GM19395 (cell line): ENCODE measurements around the gene FBXW10B.
"Not testable (repeated sequence)": the region's sequence is repeated elsewhere in the genome, so short reads cannot be mapped to it uniquely, and the experiment has no call there.

Experiments used
- ATAC-seq: cut with Tn5 transposase; IDR thresholded peaks from one replicate; pipeline ENCODE4 v1.9.1; 2021; ENCODE audit warnings: mild to moderate bottlenecking, moderate library complexity; ENCODE audit not compliant: unreplicated experiment

Gene FBXW10B, protein sequence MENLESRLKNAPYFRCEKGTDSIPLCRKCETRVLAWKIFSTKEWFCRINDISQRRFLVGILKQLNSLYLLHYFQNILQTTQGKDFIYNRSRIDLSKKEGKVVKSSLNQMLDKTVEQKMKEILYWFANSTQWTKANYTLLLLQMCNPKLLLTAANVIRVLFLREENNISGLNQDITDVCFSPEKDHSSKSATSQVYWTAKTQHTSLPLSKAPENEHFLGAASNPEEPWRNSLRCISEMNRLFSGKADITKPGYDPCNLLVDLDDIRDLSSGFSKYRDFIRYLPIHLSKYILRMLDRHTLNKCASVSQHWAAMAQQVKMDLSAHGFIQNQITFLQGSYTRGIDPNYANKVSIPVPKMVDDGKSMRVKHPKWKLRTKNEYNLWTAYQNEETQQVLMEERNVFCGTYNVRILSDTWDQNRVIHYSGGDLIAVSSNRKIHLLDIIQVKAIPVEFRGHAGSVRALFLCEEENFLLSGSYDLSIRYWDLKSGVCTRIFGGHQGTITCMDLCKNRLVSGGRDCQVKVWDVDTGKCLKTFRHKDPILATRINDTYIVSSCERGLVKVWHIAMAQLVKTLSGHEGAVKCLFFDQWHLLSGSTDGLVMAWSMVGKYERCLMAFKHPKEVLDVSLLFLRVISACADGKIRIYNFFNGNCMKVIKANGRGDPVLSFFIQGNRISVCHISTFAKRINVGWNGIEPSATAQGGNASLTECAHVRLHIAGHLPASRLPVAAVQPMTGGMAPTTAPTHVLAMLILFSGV

GRCh38 chr17:15619331-15620058 is at the start of gene FBXW10B:
FBXW10B (minus strand) TSS chr17:15619704; CDS start chr17:15619512, 192 bp downstream.
- not testable (repeated sequence) for ATAC-seq

DNA sequence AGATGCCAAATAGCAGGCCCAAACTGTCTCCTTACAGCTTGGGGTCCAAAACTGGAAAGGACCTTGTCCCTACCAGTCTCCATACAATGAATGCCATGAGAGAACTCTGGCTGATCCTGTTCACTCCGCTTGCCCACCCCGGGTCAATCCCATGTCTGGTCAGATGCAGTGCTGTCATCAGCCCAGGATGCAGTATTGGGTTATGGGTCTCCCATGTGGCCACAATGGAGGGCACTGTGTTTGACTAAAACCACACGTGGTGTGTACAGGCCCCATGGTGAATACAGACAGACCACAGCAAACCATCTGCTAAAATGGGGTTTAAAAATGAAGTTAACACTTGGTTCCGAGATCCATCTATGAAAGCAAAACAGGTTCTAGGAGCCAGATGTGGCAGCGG is 44.2 kb upstream of the FBXW10B start:
- no peak for ATAC-seq

GRCh38 chr17:15663176-15663575 is 43.7 kb upstream of the FBXW10B start:
- no peak for ATAC-seq

DNA sequence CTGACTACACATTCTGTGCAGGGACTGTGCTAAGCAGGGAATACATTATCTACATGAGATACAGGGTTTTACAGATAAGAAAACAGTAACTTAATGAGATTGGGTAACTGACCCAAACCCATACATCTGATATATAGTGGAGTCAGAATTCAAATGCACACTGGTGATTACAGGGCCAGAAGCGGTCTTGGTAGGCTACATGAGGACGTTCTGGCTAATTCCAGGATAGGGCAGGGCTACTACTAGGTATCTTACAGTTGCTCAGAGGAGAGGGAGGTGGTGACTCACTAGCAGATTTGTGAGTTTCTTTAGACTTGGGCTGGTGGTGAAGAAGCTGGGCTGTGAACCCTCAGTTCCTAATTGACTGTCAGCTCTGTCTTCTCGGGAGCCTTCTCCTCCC is 43.2 kb upstream of the FBXW10B start:
- no peak for ATAC-seq

GRCh38 chr17:15660077-15660476 is 40.6 kb upstream of the FBXW10B start:
- ATAC-seq = no peak

GRCh38 chr17:15659663-15660062 is 40.2 kb upstream of the FBXW10B start:
- ATAC-seq = no peak

DNA sequence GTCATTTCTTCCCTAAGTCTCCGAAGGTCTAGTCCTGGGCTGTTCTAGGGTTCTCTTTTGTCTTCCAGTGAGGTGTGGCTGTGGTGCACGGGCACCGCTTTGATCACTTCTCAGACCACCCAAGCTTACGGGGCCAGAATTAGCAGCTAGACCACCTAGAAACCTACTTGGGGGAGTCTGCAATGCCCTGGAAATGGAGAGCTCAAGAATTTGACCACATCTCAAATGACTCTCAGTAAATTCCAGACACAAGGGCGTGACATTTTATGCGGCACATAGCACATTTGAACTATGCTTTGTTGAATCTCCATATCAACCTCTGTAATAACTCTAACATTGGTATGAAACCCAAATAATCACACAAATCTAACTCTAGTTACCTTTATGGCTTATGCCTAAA is 39.7 kb upstream of the FBXW10B start:
- no peak for ATAC-seq

DNA sequence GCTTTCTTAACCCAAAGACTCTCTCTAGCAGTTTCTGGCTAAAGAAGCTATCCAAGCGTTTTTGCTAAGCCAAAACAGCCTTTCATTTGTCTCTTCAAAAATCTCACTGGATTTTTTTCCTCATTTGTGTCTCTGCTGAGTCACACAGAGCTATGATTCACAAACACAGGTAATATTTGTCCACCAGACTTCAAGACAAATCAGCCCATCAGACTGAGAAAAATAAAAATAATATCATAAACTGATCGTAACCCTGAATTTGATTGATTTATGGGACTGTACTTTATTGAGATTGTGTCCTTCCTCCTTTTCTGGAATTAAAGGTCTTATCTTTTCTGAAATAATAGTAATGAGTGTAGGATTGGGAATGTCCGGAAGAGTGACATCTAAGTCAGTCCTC is 38.8 kb upstream of the FBXW10B start:
- ATAC-seq = no peak

GRCh38 chr17:15657868-15658267 is 38.4 kb upstream of the FBXW10B start:
- ATAC-seq = no peak

GRCh38 chr17:15654886-15655561 is 35.5 kb upstream of the FBXW10B start:
- ATAC-seq = no peak

DNA sequence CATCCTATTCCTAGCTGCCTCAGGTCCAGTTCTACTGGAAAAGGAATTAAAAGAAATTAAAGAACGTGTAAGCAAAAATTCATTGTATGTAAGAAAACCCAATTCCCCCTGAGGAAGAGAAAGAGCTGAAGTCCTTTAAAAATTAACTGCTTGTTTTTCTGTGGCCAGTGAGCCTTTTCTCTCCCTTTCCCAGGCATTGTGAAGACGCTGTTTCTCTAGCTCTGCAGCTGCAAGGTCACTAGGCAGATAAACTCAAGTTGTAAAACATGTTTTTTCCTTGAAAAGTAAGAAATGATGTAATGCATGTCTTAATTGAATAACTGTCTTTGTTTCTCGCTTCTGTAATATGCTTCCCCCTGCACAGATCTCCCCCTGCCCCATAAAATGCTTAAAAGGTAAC is 34.9 kb upstream of the FBXW10B start:
- not testable (repeated sequence) for ATAC-seq

- ATAC-seq = no peak
Measured at GRCh38 chr17:15652960-15653359, 33.5 kb upstream of the FBXW10B start.

DNA sequence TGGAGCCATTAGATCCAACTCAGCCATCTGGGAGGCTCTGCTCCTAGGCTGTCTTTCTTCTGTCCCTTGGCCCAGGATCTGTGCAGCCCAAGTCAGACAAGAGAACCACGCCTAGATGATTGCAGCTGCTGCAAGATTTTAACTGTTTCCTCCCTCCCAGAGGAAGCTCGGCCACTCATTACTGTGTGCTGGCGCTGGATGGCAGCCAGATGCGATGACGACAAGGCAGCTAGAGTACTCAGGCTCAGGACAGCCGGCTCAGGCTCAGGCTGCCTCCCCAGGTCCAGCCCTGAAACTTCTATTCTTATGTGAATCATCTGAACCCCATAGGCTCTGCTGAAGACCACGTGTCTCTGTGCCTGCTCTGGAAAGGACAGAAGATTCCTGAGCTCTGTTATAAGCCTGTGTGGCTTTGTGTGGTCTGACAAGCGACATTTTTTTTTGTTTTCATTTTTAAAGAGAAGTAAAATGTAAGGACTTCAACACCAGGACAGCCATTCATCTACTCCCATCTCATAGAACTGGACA is 32.1 kb upstream of the FBXW10B start:
- ATAC-seq = peak; percentile 94

DNA sequence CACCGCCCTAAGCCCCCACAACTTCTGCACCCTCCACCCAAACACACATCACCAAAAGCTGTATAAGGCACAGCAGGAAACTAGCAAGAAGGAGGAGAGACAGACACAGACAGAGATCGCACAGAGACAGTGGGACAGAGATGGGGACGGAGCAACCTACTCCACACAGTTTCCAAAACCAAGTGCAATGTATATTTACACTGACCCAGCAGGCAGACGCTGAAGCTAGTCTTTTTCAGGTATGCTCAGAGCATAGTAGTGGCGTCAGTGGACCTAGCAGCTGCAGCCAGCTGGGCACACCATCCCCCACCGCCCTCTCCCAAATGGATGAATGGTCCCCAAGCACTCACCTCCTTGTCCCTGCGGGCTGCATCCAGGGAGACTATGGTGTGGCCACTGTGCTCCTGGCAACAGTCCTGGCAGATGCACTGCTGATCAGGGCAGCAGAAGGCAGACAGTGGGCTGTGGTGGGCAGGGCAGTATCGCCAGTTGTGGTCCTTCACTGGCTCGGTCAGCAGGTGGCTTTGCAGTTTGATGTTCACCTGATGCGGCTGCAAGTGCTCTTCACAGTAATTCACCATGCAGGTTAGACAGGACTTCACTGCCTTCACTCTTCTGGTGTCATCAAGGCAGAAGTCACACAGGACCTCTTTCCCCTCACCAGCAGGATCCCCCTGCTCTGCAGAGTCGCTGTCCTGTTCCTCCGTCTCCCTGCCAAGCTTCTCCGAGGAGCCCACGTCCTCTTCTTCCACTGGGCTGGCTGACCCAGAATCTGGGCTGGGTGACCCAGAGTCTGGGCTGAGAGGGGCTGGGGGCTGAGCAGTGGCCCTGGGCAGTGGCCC is 31.5 kb upstream of the FBXW10B start:
- no peak for ATAC-seq

GRCh38 chr17:15649861-15650421 is 30.4 kb upstream of the FBXW10B start:
- ATAC-seq = no peak

DNA sequence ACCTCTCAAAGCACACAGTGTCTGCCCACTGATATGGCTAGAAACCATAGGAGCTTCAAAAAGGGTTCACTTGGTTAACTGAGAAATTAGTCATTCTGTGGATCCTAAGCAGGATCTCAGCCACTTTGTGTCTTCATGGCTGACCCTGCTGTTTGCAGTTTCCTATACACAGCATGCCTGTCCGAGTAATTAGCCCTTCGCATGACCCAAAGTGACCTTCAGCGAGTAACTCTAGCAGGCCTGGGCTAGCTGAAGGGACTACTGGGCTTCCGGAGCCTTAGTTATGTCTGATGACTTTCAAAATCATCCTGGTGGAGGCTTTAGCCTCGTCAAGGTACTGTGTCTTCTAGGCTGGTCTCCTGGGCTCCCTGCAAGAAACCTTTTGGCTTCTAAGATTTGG is 28.9 kb upstream of the FBXW10B start:
- no peak for ATAC-seq

GRCh38 chr17:15645942-15646312 is 26.4 kb upstream of the FBXW10B start:
- ATAC-seq = not testable (repeated sequence)

DNA sequence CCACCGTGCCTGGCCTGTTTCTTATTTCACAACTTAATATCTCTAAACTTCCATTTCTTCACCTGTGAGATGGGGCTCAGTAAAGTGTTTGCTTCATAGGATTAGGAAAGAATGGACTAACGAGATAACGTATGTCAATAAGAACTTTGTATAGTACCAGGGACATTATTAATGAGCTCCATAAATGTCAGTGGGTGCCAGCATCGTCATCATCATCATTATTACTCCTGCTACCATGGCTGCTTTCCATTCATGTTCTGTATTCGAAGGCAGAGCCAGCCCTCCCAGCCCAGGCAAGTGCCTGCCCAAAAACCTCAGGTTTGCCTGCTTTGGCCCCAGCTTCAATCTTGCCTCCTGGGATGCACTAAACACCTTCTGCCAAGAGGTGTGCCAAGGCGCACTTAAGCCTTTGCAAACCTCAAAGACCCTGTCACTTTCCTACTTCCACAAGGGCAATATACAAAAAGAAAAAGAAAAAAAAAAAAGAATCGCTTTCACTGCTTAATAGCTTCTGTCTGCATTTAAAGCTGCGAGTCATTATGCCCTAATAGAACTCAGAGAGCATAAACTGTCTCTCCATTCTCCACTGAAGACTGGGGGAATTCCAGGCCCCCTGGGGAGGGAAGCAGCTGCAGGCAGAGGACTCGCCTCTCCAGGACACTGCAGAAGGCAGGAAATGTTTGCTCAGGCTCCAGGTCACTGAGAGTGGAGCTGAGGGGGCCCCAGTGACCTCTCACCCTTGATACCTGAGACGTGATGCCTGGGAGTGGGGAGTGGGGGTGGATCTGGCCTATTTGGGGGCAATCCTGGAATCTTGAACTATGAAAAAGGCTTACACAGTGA is 25.8 kb upstream of the FBXW10B start:
- ATAC-seq = not testable (repeated sequence)
